Activated CD4-positive, alpha-beta T cell treated with anti-CD3 and anti-CD28 coated beads, Interleukin-10, Interleukin-2, amounts not matched to agents 100 ng/mL and 50 ng/mL, durations not matched to agents 16 hours and 8 hours (primary cell): ENCODE results near the gene CEP131.
A peak's percentile ranks its signal among the peaks of the same experiment; 100 is the strongest.

Experiments used
- DNase-seq: peaks from one replicate; pipeline ENCODE4 v3.0.0-alpha.2; 2020

Gene CEP131

DNA sequence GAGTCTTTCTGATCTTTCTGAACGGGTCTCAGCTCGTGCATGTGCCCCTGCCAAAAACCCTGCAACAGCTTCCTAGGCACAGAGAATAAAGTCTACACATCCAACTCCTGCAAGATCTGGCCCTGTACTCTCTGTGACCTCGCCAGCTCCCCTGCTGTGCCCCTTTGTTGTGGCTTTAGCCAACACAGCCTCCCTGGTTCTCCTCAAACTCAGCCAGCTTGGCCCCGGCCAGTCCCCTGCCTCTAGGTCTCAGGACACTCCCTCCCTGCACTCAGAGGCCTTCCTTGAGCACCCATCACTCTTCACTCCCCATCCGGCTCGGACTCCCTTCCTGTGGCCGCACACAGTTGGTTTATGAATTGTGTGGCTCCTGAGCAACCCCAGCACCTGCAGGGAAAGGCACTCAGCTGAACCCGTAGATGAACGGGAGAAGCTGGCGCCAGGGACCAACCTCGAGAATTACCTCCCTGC lies 1.4 kb downstream of the CEP131 start:
- no peak for DNase-seq

DNA sequence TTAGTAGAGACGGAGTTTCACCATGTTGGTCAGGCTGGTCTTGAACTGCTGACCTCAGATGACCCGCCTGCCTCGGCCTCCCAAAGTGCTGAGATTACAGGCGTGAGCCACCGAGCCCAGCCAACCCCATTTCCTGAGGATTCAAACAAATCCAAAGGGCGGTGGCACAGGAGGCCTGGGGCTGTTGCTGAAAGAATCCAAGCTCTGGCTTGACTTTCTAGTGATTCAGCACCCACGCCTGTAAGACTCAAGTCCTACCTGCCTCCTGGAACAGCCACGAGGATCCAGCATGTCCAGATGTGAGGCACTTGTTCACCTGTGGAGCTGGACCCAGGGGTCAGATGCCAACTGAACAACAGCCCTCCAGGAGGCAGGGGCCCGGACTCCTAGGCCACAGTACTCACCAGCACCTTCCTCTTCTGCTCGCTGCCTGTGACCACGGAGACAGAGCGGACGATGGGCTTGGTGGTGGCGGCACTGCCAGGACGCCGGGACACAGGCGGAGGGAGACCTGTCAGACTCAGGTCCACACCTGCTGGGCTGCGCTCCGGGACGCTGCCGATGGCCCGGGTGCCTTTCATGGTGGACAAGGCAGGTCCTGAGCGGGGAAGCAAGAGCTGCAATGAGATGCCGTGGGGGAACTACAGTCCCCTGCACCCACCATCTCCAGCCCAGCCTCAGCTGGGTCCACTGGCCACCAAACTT lies 3.1 kb downstream of the CEP131 start:
- no peak for DNase-seq

DNA sequence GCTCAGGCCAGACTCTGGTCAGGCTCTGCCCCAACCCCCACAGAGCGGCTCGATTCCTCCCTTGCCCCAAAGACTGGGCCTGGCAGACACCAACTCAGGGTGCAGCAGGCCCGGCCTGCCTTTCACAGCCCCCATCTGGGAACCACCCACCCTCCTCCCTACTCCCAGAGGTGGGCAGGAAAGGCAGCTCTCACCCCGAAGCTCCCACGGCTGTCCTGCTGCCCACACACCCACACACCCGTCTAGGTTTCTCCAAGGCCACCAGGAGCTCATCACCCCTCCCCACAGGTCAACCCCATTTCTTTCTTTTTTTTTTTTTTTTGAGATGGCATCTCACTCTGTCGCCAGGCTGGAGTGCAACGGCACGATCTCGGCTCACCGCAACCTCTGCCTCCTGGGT lies 3.8 kb downstream of the CEP131 start:
- no peak for DNase-seq

DNA sequence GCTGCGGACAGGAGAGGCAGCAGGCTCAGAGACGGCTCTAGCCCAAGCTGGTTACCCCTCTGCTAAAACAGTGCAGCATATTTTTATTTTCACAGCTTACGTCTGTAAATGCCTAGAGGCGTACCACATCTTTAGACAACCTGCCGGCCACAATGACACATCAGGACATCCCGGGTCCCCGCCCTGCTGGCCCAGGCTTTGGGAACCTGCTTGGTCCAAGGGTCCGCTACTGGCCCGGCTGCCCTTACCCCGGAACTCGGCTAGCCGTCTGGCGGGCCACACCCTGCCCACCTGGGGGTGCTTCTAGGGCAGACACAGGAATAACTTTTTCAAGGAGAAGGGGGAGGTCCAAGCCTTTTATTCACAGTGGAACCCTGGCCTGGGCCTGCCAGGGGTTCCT lies 4.3 kb downstream of the CEP131 start:
- DNase-seq, result no peak

DNA sequence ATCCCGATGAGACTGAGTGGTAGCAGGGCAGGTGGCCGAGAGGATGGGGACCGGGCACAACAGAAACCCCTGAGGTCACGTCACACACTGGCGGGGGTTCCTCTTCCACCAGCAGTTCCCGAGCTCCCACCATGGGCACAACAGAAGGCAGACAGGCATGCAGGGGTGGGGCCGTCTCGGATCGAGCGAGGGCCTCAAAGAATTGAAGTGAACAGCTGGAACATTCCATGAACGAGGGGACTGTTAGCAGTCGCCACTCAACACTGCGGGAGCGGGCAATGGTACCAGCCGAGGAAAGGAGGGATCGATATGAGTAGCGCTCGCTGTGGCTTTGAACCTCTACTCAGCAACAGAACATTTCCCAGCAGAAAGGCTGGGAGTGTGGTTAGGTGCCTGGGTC lies 5.3 kb downstream of the CEP131 start:
- no peak for DNase-seq

DNA sequence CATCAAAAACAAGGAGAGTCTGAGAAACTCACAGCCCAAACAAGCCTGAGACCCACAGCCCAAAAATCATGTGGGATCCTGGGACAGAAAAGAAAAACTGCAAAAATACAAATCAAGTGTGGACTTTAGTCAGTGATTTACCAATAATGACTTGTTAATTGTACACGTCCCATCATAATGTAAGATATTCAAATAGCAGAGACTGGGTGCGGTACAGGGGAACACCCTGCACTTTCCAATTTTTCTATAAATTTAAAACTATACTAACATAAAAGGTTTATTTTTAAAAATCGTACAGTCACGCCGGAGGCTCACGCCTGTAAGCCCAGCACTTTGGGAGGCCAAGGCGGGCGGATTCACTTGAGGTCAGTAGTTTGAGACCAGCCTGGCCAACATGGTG lies 8.8 kb downstream of the CEP131 start:
- no peak for DNase-seq

DNA sequence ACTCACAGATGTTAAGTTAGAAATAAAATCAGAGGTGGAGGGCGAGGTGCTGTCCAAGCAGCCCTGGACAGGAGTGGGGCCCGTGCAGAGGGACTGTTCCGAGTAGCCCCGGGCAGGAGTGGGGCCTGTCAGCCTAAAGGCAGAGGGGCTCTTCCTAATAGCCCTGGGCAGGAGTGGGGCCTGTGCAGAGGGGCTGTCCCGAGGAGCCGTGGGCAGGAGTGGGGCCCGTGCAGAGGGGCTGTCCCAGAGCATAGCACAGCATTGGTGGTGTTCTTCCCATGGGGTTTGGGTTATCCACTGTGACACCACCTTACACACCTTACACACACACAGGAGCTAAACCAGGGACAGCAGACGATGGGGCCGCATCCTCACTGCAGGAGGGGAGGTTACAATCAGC lies 10.4 kb downstream of the CEP131 start:
- DNase-seq, result no peak

DNA sequence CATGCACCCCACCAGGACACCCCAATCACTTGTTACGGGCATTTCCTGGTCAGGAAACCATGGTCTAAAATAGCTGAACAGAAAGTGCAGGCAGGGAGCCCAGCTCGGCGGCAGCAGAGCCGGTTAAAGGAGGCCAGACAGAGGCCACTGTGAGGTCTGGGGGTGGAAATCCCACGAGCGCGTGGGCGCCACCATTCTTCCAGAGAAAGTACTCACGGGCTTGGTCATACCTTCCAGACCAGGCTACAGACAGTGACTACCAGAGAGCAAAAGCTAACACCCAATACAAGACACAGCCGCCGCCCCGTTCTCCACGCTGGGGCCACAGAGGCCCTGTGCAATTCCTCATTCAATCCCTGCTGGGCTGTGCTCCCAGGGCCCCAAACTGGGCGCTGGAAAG lies 11.9 kb downstream of the CEP131 start:
- no peak for DNase-seq

DNA sequence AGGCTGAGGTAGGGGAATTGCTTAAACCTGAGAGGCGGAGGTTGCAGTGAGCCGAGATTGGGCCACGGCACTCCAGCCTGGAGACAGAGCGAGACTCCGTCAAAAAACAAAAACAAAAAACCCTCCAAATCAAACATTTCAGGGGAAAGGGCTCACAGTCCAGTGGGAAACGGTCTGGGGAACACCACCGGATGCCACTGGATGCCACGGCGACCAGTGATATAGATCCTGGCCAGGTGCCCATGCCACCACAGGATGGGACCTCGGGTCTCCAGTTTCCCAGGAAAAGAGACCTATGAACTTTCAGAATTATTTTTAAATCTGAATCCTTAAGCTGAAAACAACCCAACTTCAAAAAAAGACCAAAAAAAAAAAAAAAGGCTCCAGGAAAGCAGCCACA lies 12.3 kb downstream of the CEP131 start:
- DNase-seq, result no peak

DNA sequence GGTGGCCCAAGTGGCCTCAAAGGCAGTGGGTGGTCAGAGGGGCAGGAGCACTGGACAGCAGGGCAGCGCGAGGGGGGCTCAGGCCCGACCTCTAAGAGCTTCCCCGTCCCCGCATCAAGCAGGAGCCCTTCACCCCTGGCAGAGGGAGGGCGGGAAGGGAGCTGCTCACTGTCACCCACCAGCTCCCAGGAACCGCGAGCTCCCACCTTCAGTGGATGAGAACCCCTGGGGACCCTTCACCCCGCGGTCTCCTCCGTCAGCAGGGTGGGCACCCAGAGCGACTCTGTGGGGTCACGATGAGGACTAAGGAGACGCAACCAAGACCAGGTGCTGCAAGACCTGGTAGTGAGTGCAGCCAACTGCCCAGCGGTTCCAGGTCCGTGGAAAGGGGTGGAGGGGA lies 13.6 kb downstream of the CEP131 start:
- no peak for DNase-seq

DNA sequence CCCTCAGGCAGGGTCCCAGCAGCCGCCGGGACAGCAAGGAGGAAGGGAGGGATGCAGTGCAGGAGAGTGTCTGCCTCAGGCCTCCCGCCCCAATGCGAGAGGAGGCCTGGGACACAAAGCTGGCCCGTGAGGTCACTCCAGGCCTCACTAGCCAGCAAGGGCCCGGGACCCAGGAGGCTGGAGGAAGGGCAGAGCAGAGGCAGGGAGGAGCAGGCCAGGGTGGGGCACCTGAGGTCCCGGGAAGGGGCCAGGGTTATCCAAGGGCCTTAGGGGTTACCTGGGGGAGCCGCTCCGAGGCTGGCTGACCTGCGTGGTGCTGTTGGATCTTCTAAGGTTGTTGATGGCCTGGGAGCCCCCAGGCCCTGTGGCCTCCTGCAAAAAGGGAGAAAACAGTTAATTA lies 14.1 kb downstream of the CEP131 start:
- no peak for DNase-seq

DNA sequence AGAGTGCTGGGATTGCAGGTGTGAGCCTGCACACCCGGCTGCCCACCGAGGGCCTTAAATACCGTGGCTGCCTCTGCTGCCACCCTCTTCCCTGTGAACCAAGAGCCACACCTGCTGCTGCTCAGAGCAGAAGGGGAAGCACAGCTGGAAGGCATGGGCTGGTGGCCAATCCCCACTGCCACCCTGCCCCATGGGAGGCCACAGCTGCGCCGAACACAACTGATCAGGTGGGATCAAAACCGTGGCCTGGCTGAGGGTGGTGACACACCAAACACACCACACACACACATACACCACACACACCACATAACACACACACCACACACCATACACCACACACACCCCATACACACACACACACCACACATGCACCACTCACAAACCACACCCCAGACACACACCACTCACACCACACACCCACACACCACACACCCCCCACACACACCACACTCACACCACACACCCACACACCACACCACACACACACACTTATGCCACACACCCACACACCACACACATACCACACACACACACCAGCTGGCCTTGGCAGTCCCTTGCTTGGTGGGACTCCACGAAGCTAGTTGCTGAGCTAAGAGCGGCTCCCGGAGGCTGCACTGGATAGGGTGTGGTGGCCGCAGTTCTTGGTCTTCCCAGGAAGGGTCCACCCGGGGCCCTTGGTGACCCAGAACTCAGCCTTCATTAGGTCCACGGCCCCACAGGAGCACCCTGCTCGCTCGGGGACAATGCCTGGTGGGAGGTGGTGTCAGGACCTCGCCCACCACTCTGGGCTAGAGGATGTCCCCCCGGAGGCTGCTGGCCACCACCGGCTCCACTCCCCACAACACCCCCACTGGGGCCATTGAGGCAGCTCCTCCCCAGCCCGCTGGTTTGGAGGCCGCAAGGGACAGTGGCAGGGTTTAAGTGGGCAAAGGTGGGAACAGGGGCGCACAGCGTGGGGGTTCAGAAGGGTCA lies 14.9 kb downstream of the CEP131 start:
- no peak for DNase-seq

DNA sequence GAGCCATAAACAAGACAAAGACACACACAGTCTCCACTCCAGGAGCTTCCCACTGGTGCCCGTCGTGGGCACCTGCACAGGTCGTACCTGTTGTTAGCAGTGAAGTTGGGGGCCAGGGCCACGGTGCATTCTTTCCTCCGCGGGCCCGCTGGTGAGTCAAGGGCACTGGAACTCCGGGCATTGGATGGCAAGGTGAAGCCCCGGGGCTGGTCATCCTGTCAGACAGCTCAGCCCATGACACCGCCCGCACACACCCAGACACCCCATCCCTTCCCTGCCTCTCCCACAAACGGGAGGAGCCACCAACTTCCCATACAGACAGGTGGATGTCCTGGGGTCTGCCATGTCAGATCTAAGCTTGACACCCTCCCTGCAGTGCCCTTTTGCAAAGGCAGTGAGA lies 16.1 kb downstream of the CEP131 start:
- no peak for DNase-seq

DNA sequence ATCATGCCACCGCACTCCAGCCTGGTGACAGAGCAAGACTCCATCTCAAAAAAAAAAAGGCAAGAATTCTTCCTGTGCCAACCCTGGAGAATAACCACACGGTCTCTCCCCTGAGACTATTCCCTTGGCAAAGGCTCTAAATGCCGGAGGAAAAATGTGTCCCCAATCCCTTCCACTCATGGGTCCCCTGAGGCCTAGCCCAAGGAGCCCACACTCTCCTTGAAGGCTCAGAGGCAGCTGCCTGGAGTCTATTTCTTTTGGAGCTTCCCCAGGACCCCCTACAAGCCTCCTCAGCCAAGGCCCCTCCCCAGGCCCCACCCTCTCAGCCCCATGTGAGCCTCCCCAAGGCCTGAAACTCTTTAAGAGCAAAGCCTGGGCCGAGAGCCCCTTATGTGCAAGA lies 16.6 kb downstream of the CEP131 start:
- no peak for DNase-seq

DNA sequence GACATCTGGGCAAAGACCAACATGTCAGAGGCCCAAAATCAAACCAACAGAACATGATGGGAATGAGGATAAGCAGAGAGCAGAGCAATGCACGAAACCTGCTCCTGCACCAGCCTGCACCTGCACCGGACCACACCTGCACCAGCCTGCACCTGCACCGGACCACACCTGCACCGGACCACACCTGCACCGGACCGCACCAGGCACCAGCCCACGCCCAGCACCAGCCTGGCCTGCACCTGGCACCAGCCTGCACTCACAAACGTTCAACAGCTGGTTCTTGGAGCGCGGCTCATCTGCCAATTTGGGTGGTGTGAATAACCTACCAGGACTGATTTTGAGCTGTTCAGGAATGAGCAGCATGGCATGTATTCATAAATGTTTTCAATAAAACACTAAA lies 18.2 kb downstream of the CEP131 start:
- DNase-seq, result no peak

DNA sequence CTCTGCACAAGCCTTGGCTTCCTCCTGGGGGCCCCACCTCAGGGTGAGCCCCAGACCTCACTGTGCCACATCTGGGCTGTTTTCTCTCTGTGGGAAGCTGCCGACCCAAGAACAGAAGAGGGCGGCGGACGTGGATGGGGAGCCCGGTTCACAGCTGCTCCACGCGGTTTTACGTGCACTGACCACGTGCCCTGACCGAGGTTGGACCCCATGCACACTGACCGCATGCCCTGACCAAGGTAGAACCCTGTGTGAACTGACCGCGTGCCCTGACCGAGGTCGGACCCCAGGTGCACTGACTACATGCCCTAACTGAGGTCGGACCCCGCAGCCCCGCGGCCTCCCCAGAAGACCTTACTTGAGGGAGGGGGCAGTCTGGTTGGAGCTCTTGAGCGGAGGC lies 19.6 kb downstream of the CEP131 start:
- DNase-seq, result no peak

DNA sequence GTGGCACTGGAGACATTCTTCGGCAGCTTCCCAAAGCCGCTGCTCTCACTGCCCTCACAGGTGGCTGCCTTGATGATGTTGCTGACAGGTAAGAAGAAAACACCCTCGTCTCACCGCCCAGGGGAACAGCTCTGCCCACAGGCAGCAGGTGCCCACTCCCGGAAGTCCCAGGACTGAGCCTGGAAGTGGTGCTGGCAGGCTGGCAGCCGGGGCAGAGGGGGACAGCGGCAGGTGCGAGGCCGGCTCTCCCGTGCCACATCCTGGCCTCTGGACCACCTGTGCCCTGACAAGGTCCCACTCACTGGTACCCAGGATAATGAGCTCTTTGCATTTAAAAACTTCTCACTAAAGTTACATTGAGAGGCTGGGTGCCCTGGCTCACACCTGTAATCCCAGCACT lies 20.4 kb downstream of the CEP131 start:
- no peak for DNase-seq

DNA sequence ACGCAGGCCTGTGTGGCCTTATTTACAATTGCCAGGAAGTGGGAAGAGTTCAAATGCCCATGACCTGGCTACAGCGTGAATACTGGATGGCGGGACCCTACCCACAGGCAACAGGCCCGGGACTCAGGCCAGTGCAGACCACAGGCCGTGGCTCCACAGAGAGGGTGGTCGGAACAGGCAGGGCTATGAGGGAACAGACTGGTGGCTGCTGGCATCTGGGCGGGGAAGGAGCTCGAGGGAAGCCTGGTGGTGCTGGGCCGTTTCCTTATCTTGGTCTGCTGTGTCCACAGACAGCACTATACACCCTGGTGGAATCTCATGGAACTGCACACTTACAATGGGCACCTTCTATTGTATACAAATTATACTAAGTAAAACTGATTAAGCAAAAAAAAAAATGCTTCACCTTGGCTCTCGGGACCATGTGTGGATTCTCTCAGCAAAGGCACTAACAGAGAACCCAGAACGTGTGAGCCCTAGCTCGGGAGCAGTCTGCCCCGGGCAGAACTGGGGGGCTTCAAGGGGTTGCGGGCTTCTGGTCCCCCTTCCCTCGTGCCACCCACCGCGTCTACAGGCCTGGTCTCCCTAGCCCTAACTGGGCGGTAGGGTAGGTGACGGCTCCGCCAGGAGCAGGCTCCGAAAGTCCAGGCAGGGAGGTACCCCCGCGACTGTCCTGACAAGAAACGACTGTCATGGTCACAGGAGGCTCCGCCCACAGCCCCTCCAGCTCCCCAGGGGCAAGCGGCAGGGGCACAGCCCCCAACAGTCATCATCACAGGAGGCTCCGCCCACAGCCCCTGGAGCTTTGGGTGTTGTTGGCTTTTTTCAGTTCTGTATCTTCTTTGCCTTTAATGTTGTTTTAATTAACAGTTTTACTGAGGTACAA lies 21.8 kb downstream of the CEP131 start:
- DNase-seq, result peak; percentile 52

DNA sequence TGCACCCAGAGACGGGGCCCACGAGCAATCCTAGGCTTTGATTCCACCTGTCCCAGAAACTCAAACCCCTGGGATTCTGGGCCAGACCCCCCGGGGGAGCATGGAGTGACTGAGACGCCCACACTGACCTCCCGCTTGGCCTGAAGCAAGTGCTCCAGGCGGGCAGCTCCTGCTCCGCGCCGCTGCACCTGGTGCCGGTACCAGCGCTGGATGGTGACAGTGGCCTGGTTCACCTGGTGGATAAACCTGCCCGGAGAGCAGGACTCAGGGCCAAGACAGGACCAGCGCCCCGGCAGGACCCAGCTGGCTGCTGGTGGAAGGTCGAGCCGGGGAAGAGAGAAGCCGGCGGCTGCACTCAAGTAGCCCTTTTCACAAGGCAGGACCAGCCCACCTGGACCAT lies 22.6 kb downstream of the CEP131 start:
- DNase-seq, result no peak

DNA sequence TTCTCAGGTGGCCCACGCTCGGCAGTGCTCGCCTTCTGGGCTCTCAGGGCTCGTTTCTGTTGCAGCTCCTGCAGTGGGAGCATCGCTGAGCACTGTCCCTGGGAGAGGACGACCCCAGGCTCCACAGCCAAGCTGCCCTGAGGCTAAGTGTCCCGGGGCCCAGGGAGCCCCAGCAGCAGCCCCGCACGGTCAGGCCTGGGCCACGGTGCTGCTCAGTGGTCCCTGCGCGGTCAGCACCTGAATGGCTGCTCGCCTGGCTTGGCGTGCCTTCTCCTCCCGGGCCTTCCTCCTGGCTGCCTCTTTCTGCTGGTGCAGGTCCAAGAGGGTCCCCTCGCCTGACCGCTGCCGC lies 23.3 kb downstream of the CEP131 start:
- DNase-seq, result no peak

DNA sequence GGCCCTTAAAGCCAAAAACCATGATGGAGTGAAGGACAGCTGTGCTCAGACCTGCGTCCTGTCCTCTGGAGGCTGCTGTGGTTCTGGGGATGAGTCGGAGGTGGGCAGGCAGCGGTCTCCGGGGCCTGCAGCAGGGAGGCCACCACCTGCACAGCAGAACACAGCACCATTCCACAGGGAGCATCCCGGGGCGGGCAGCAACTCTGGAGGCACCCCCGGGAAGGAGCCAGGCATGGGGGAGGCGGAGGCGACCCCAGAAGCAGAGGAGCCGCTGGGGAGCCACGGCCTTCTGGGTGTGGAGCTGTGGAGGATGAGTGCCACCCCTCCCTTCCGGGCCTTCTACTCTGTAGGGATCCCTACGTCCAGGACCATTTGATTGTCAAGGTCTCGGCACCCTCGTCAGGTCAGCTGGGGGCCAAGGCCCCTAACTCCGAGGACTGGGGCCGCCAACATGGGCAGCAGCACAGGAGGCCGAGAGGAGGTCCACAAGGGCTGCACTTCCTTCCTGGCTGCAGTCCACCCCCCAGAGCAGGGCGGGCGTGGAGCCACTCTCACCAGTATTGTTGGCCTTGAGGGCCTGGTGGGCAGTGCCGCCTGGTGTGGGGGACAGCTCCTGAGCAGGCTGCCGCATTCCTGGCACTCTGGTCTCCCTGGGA lies 23.8 kb downstream of the CEP131 start:
- DNase-seq, result no peak

DNA sequence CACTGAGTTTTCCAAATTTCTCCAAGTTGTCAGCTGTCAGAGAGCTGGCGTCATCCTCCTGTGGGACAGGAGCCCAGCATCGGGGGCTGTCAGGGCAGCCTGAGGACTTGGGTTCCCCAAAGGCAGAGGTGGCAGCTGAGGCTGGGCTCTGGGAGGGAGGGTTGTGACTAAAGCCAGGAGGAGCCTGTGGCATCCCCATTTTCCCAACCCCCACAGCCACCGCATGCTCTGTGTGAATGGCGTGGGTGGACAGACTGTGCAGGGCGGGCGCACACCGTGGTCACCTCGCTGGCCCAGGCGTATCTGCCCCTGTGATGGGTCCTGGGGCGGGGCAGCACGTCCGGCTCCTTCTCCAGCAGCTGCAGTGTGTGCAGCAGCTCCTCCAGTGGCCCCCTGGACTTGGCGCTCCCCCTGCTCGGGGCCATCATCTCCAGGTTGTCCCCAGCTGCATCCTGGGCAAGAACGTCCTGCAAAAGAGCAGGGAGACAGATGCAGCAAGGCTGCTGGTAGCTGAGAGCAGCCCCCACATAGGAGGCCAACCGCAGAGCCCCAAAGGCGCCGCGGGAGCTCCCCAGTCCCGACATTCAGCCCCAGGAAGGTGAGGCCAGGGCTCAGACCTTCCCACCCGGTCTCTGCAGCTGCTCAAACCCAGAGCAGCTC lies 24.8 kb downstream of the CEP131 start:
- DNase-seq, result no peak
